GM23338 (cell line): ENCODE results near the gene EVL.

Experiments
- CTCF ChIP-seq, 2 experiments: fragments of 200-600 bp in 1 of 2; sonication (generic) in 1 of 2; conservative IDR thresholded peaks; 2 replicates each; pipeline versions ENCODE4 v1.5.1 to v1.6.1; 2016 to 2017; ENCODE audit warnings: antibody characterized with exemption in 2 of 2, low read depth in 2 of 2, mild to moderate bottlenecking in 2 of 2, moderate library complexity in 1 of 2
- EZH2phosphoT487 ChIP-seq: fragments of 200-600 bp; sonication (generic); IDR thresholded peaks from one replicate; pipeline ENCODE4 v1.8.1; 2018; ENCODE audit warnings: antibody characterized with exemption; ENCODE audit not compliant: unreplicated experiment
- TF ChIP-seq, protein P1 (sequence below): IDR thresholded peaks from one replicate; pipeline ENCODE4 v1.6.1; 2018; ENCODE audit warnings: antibody characterized with exemption; ENCODE audit not compliant: unreplicated experiment

DNA sequence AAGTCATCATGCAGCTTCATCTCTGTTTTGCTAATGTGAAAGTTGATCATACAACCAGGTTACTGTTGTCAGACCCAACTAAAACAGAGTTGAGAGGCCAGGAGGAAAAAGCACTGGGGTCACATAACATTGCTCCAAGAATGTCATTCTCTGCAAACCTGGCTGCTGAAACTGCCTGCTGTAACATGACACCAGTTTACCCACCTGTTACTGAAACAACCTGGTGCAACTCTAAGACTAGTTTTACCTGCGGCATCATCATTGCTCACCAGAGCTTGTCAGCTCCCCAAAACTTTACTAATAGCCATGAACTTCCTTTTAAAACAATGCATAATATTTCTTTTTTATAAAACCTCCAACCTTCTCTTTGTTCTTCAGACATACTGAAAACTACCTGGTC is 124.9 kb downstream of the EVL start:
- TF ChIP-seq CTCF (conservative IDR thresholded peaks at IDR 0.05; ENCODE audit: low read depth in 2 of 2) (no peak), EZH2phosphoT487 (no peak)
- TF ChIP-seq, protein P1, sequence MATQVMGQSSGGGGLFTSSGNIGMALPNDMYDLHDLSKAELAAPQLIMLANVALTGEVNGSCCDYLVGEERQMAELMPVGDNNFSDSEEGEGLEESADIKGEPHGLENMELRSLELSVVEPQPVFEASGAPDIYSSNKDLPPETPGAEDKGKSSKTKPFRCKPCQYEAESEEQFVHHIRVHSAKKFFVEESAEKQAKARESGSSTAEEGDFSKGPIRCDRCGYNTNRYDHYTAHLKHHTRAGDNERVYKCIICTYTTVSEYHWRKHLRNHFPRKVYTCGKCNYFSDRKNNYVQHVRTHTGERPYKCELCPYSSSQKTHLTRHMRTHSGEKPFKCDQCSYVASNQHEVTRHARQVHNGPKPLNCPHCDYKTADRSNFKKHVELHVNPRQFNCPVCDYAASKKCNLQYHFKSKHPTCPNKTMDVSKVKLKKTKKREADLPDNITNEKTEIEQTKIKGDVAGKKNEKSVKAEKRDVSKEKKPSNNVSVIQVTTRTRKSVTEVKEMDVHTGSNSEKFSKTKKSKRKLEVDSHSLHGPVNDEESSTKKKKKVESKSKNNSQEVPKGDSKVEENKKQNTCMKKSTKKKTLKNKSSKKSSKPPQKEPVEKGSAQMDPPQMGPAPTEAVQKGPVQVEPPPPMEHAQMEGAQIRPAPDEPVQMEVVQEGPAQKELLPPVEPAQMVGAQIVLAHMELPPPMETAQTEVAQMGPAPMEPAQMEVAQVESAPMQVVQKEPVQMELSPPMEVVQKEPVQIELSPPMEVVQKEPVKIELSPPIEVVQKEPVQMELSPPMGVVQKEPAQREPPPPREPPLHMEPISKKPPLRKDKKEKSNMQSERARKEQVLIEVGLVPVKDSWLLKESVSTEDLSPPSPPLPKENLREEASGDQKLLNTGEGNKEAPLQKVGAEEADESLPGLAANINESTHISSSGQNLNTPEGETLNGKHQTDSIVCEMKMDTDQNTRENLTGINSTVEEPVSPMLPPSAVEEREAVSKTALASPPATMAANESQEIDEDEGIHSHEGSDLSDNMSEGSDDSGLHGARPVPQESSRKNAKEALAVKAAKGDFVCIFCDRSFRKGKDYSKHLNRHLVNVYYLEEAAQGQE: no peak
